ENCODE results near the gene VCL. TPM values are rescaled to one million over a fixed set of nuclear protein-coding genes. Genes with fewer than 3 reads are reported as not detected.

VCL gene
- total RNA-seq, 2 donors from 2014 or later, result 42.1 to 51.4 TPM

DNA sequence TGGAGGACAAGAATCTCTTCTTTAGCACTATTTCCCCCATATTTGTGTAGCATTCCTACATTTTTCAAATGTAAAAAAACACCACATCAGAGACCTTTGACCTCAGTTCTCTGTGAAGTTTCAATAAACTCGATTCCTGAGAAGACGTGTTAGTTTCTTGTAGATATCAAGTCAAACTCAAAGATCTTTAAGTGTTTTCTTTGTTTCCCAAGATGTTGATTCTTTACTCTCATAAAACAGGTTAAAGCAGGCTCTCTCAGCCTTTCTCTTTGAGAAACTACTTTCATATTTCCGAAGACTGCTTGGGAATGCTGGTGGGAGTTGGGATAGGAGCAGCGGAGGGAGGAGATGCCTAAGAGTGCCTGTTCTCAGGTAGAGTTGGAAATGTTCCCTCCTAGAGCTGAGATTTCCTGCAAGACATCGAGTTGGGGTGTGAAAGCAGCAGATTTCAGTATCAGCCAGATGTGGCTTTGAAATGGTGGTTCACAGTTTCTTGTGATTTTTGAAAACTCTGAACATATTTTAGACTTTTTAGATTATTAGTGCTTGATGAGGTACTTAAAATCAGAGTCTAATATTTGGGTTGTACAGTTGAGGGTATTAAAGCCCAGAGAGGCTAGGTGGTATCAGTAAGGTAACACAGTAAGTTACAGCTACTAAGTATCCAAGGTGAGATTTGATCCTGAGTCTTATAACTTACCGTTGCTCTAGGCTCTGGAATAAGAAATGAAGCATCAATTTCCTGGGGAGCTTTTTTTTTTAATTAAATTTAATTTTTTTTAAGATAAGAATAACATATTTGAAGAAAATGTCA, 167.0 kb downstream of the VCL start:
- no peak overlapping the region for H3K27ac Mint-ChIP-seq
- peaks cover 0 to 4% of the 10 kb centered on the region in 2 donors for H3K4me1 Mint-ChIP-seq (ENCODE audit: low read depth in 2 of 2)
- no peaks in the 10 kb centered on the region for H3K27me3 Mint-ChIP-seq
- no peak overlapping the region for H3K4me3 Mint-ChIP-seq
- H3K36me3 Mint-ChIP-seq, result no peaks in the 10 kb centered on the region
- DNase-seq (ENCODE audit: low spot score) (no peak), ATAC-seq (no peak)
- H3K9me3 Mint-ChIP-seq, result no peaks in the 10 kb centered on the region

DNA sequence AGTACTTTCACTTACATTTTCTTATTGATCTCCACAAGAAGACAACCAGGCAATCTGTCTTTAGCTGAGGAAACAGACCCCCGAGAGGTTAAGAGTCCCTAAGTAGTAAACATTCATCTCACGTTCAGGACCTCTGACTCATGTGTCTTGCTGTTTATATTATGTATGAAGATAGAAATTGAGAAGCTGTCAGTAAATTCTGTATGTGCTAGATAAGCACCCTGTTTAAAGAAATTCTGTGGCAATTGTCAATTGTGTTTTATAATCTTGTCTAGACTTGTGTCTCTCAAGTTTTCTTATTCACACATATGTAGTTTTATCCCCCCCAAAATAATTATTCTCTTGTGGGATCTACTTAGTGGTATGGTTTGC, 167.6 kb downstream of the VCL start:
- H3K27ac Mint-ChIP-seq, result no peak overlapping the region
- DNase-seq (ENCODE audit: low spot score) (no peak), ATAC-seq (no peak)
- H3K36me3 Mint-ChIP-seq, result no peaks in the 10 kb centered on the region
- no peak overlapping the region for H3K4me3 Mint-ChIP-seq
- H3K9me3 Mint-ChIP-seq, result no peaks in the 10 kb centered on the region
- no peaks in the 10 kb centered on the region for H3K27me3 Mint-ChIP-seq
- H3K4me1 Mint-ChIP-seq (ENCODE audit: low read depth in 2 of 2), result peaks cover 0 to 4% of the 10 kb centered on the region in 2 donors

DNA sequence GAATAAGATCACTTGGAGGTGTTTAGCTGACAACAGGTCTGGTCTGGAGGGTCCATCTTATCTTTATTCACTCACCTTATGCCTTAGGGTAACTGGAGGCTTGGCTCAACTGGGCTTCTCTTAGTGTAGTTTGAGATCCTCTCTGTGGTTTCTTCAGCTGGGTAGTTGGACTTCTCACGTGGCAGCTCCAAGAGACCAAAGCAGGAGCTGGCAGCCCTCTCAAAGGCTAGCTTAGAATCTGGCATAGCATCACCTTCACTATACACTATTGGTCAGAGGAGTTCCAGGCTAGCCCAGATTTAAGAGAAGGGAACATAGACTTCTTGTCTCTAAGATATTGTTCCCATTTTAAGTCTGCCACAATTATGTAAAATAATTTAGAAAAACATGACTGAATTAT, 169.5 kb downstream of the VCL start:
- Mint-ChIP-seq H3K27ac (no peak overlapping the region), H3K27me3 (no peaks in the 10 kb centered on the region), H3K9me3 (no peaks in the 10 kb centered on the region), H3K4me3 (no peak overlapping the region), H3K4me1 (ENCODE audit: low read depth in 2 of 2) (peaks cover 0 to 4% of the 10 kb centered on the region in 2 donors), H3K36me3 (no peaks in the 10 kb centered on the region)
- ATAC-seq, result no peak
- no peak for DNase-seq (ENCODE audit: low spot score)

Other genes starting within 250 kb of the VCL start
- gene CHCHD1, start 216.1 kb upstream of the VCL start, total RNA-seq, result 10 to 100 TPM; 18.7 to 28.5 TPM
- gene ZSWIM8, start 212.5 kb upstream of the VCL start, total RNA-seq, result 100 to 1,000 TPM; 121 to 148 TPM
- 10 to 100 TPM; 42.8 to 83.3 TPM for gene NDST2, start 186.5 kb upstream of the VCL start, total RNA-seq
- 10 to 100 TPM in 1 of 2 donors, 1 to 10 TPM in 1; 6.9 to 15.3 TPM for gene CAMK2G, start 123.6 kb upstream of the VCL start, total RNA-seq
- gene PLAU, start 87.0 kb upstream of the VCL start, total RNA-seq, result not detected
- gene AP3M1, start 152.7 kb downstream of the VCL start, total RNA-seq, result 10 to 100 TPM; 53.3 to 60.7 TPM
- 10 to 100 TPM; 18.9 to 49.5 TPM for gene ADK, start 153.1 kb downstream of the VCL start, total RNA-seq